Vagina (tissue), 2 donors: ENCODE results near the gene ADIG.

Experiments used
- CTCF ChIP-seq, 3 experiments: fragments of 450-650 bp in 2 of 3; fragments of 200-600 bp in 1 of 3; sonication (generic) in 1 of 3; IDR thresholded peaks; one replicate each; pipeline ENCODE4 v1.5.1; 2017 to 2019; ENCODE audit warnings: antibody characterized with exemption in 3 of 3, mild to moderate bottlenecking in 2 of 3, moderate library complexity in 2 of 3
- POLR2A ChIP-seq, 2 donors: fragments of 450-650 bp; IDR thresholded peaks; one replicate each; pipeline ENCODE4 v1.6.1; 2017; ENCODE audit warnings: antibody characterized with exemption in 2 of 2, mild to moderate bottlenecking in 2 of 2, moderate library complexity in 2 of 2

GRCh38 chr20:38591474-38592410 lies 10.7 kb downstream of the ADIG start:
- TF ChIP-seq CTCF (IDR thresholded peaks at IDR 0.05), result no peak
- TF ChIP-seq POLR2A (IDR thresholded peaks at IDR 0.05), result no peak
